SK-N-SH (cell line): ENCODE results near the gene GPC4. TPM values are rescaled to one million over a fixed set of nuclear protein-coding genes. Genes with fewer than 3 reads are reported as not detected.

Source experiments
- CTCF ChIA-PET: fragments of 300-600, 350-600 bp; formaldehyde crosslinking; extraction: SDS; loops from one replicate; lab custom pipeline; 2021; lab: Yijun Ruan, JAX
- POLR2A ChIA-PET: fragments of 350-600 bp; sonication (Branson Sonifier 250); formaldehyde crosslinking; extraction: SDS; loops from one replicate; lab custom pipeline; 2020; ENCODE audit warnings: antibody characterized with exemption, inconsistent platforms; lab: Yijun Ruan, JAX
- DNase-seq: peaks from one replicate; pipeline ENCODE4 v3.0.0; 2012
- H2AFZ ChIP-seq: fragments of 200-600 bp; sonication (generic); 2 replicates; pipeline ENCODE4 v1.8.1; 2016; ENCODE audit warnings: antibody characterized with exemption, mild to moderate bottlenecking, low read depth
- H3F3A ChIP-seq: fragments of 200-600 bp; sonication (generic); replicated peaks from 2 replicates; pipeline ENCODE3; 2016; ENCODE audit warnings: antibody characterized with exemption, mild to moderate bottlenecking; ENCODE audit not compliant: insufficient read depth
- H3K27ac ChIP-seq, 2 experiments: fragments of 200-500 bp in 1 of 2; fragments of 200-600 bp in 1 of 2; sonication (Bioruptor generic) in 1 of 2; sonication (generic), shearing (Covaris generic) in 1 of 2; 2 replicates each; pipeline versions ENCODE4 v1.5.1 to v1.6.1; 2014 to 2016; ENCODE audit warnings: low read depth in 2 of 2, inconsistent platforms in 1 of 2, low read length in 1 of 2, mild to moderate bottlenecking in 1 of 2, mixed read lengths in 1 of 2
- H3K27me3 ChIP-seq: fragments of 200-600 bp; sonication (generic), shearing (Covaris generic); 2 replicates; pipeline ENCODE4 v1.6.1; 2016; ENCODE audit warnings: mixed run types; ENCODE audit not compliant: insufficient read depth
- H3K36me3 ChIP-seq, 2 experiments: fragments of 200-500 bp in 1 of 2; fragments of 200-600 bp in 1 of 2; sonication (Bioruptor generic) in 1 of 2; sonication (generic) in 1 of 2; replicated peaks in 1 of 2; 2 replicates each; pipeline versions ENCODE3 to v1.5.1; 2014 to 2016; ENCODE audit warnings: low read length in 1 of 2, mild to moderate bottlenecking in 1 of 2; ENCODE audit not compliant: insufficient read depth in 2 of 2, control insufficient read depth in 1 of 2
- H3K4me1 ChIP-seq, 2 experiments: fragments of 200-500 bp in 1 of 2; fragments of 200-600 bp in 1 of 2; sonication (Bioruptor generic) in 1 of 2; sonication (generic), shearing (Covaris generic) in 1 of 2; 2 replicates each; pipeline versions ENCODE4 v1.5.1 to v1.6.1; 2014 to 2016; ENCODE audit warnings: low read depth in 1 of 2, low read length in 1 of 2, mixed run types in 1 of 2; ENCODE audit not compliant: insufficient read depth in 2 of 2, control insufficient read depth in 1 of 2
- H3K4me2 ChIP-seq: fragments of 200-600 bp; sonication (generic), shearing (Covaris generic); 2 replicates; pipeline ENCODE4 v1.6.1; 2017; ENCODE audit warnings: mixed run types
- H3K4me3 ChIP-seq, 2 experiments: fragments of 200-500 bp in 1 of 2; fragments of 200-600 bp in 1 of 2; sonication (Bioruptor generic) in 1 of 2; sonication (generic), shearing (Covaris generic) in 1 of 2; 2 replicates each; pipeline versions ENCODE4 v1.5.1 to v1.8.1; 2014 to 2016; ENCODE audit warnings: low read depth in 2 of 2, inconsistent platforms in 1 of 2, low read length in 1 of 2, mild to moderate bottlenecking in 1 of 2, mixed read lengths in 1 of 2, moderate library complexity in 1 of 2
- H3K79me2 ChIP-seq: fragments of 200-600 bp; sonication (generic); 2 replicates; pipeline ENCODE4 v1.8.1; 2017; ENCODE audit warnings: mild to moderate bottlenecking; ENCODE audit not compliant: insufficient read depth
- H3K9ac ChIP-seq: fragments of 200-600 bp; sonication (generic); 2 replicates; pipeline ENCODE4 v1.6.1; 2017; ENCODE audit warnings: mixed run types
- H3K9me2 ChIP-seq: fragments of 200-600 bp; sonication (generic); 2 replicates; pipeline ENCODE4 v1.6.1; 2017; ENCODE audit warnings: mixed run types
- H3K9me3 ChIP-seq: fragments of 200-600 bp; sonication (generic); 2 replicates; pipeline ENCODE4 v1.6.1; 2017; ENCODE audit warnings: mixed run types, mild to moderate bottlenecking, moderate library complexity
- H4K20me1 ChIP-seq: fragments of 200-600 bp; sonication (generic); 2 replicates; pipeline ENCODE4 v1.6.1; 2017; ENCODE audit warnings: mild to moderate bottlenecking, mixed run types; ENCODE audit not compliant: insufficient read depth
- CHD2 ChIP-seq: fragments of 150-350 bp; IDR thresholded peaks from 2 replicates; pipeline ENCODE4 v1.6.1; 2018; ENCODE audit warnings: low read length; ENCODE audit not compliant: partially characterized antibody
- ELF1 ChIP-seq: IDR thresholded peaks from 2 replicates; pipeline ENCODE4 v1.4.0; 2012
- EZH2phosphoT487 ChIP-seq: fragments of 200-600 bp; sonication (generic); IDR thresholded peaks from 2 replicates; pipeline ENCODE4 v1.6.1; 2017; ENCODE audit warnings: low read depth, mixed run types, mild to moderate bottlenecking, antibody characterized with exemption, moderate library complexity, borderline replicate concordance
- FOXJ3 ChIP-seq: sonication (generic); formaldehyde crosslinking; IDR thresholded peaks from 2 replicates; pipeline ENCODE4 v1.5.1; 2020; ENCODE audit warnings: mild to moderate bottlenecking, missing genetic modification reagents
- FOXM1 ChIP-seq: IDR thresholded peaks from 2 replicates; pipeline ENCODE4 v1.4.0; 2012; ENCODE audit warnings: low read depth, mild to moderate bottlenecking
- GABPA ChIP-seq: IDR thresholded peaks from 2 replicates; pipeline ENCODE4 v1.4.0; 2012; ENCODE audit warnings: low read depth, mild to moderate bottlenecking
- GATA2 ChIP-seq: sonication (generic); formaldehyde crosslinking; IDR thresholded peaks from 2 replicates; pipeline ENCODE4 v1.5.0; 2020; ENCODE audit warnings: mild to moderate bottlenecking, missing genetic modification reagents
- IRF3 ChIP-seq: fragments of 150-350 bp; IDR thresholded peaks from 2 replicates; pipeline ENCODE4 v1.6.1; 2016; ENCODE audit warnings: mild to moderate bottlenecking, low read depth, low read length
- MXI1 ChIP-seq: IDR thresholded peaks from 2 replicates; pipeline ENCODE4 v1.6.1; 2012; ENCODE audit warnings: mild to moderate bottlenecking, low read depth, low read length, improper control_type of control experiment
- NFIC ChIP-seq: IDR thresholded peaks from 2 replicates; pipeline ENCODE4 v1.4.0; 2012; ENCODE audit warnings: borderline replicate concordance
- PBX3 ChIP-seq: IDR thresholded peaks from 2 replicates; pipeline ENCODE4; 2012
- RAD21 ChIP-seq: IDR thresholded peaks from 2 replicates; pipeline ENCODE4 v1.6.1; 2012; ENCODE audit warnings: mild to moderate bottlenecking, low read length
- RCOR1 ChIP-seq: fragments of 150-350 bp; IDR thresholded peaks from 2 replicates; pipeline ENCODE4 v1.6.1; 2017; ENCODE audit warnings: antibody characterized with exemption, low read length
- REST ChIP-seq: IDR thresholded peaks from 2 replicates; pipeline ENCODE4 v1.6.1; 2012; ENCODE audit warnings: mild to moderate bottlenecking, low read depth, low read length, moderate library complexity
- TCF12 ChIP-seq: IDR thresholded peaks from 2 replicates; pipeline ENCODE4 v1.4.0; 2012
- TEAD4 ChIP-seq: IDR thresholded peaks from 2 replicates; pipeline ENCODE4 v1.4.0; 2012; ENCODE audit warnings: mild to moderate bottlenecking, borderline replicate concordance; ENCODE audit not compliant: insufficient read depth
- USF1 ChIP-seq: IDR thresholded peaks from 2 replicates; pipeline ENCODE4 v1.4.0; 2012; ENCODE audit warnings: low read depth, borderline replicate concordance
- USF2 ChIP-seq: fragments of 150-350 bp; IDR thresholded peaks from 2 replicates; pipeline ENCODE4 v1.6.1; 2017; ENCODE audit warnings: antibody characterized with exemption, low read length, low read depth, borderline replicate concordance
- ZBTB33 ChIP-seq: IDR thresholded peaks from 2 replicates; pipeline ENCODE4 v1.4.0; 2012; ENCODE audit warnings: low read depth, borderline replicate concordance
- WGBS: methylation state at CpG from one replicate; pipeline ENCODE4 v1.1.6; 2017; ENCODE audit warnings: low lambda C conversion rate; 5-methylcytosine and 5-hydroxymethylcytosine counted together
- polyA plus RNA-seq, 3 experiments: library from polyadenylated mRNA; depleted of rRNA; stranded (reverse); fragments of >200 nt; gene quantifications; 2 replicates each; pipeline ENCODE4 v1.2.3, GENCODE V29; 2012

Gene GPC4
- polyA plus RNA-seq, 1 of the 3 experiments (the other 2 are of a cell fraction): 0.16 TPM

GRCh38 chrX:133366735-133367134, 48.6 kb downstream of the GPC4 start:
- no peak for TF ChIP-seq FOXJ3 (CRISPR knock-in tag)
- TF ChIP-seq USF2: no peak
- no peak for TF ChIP-seq CHD2
- TF ChIP-seq FOXM1: no peak
- no peak for TF ChIP-seq IRF3
- TF ChIP-seq ELF1: no peak
- no peak for TF ChIP-seq GABPA
- no peak for TF ChIP-seq NFIC
- no peak for TF ChIP-seq RCOR1
- no peak for TF ChIP-seq PBX3
- no peak for TF ChIP-seq USF1
- no peak for TF ChIP-seq MXI1
- TF ChIP-seq TCF12: no peak
- no peaks in the 10 kb centered on the region; the same call in 1 of the 2 replicates for H3K27me3 ChIP-seq
- H3K36me3 ChIP-seq: no peaks in the 10 kb centered on the region
- ChIA-PET CTCF (no interaction called here), POLR2A (no interaction called here)
- H3K79me2 ChIP-seq: no peaks in the 10 kb centered on the region
- no peak overlapping the region for H2AFZ ChIP-seq
- no peak overlapping the region for H3K4me3 ChIP-seq
- H3K9ac ChIP-seq: no peak overlapping the region
- H4K20me1 ChIP-seq: 0 out of 2 replicates have a peak, but pooled peaks cover 2% of the 10 kb centered on the region
- no peaks in the 10 kb centered on the region for H3K9me2 ChIP-seq
- no peaks in the 10 kb centered on the region for H3K4me1 ChIP-seq
- DNase-seq: no peak
- H3K9me3 ChIP-seq: no peaks in the 10 kb centered on the region
- H3K4me2 ChIP-seq: no peak overlapping the region
- H3K27ac ChIP-seq: no peak overlapping the region
- H3F3A ChIP-seq: no peaks in the 10 kb centered on the region

GRCh38 chrX:133365871-133366611, 49.2 kb downstream of the GPC4 start:
- H4K20me1 ChIP-seq: 0 out of 2 replicates have a peak, but pooled peaks cover 2% of the 10 kb centered on the region
- CTCF ChIA-PET: no interaction called here
- no peaks in the 10 kb centered on the region for H3K27me3 ChIP-seq
- no peaks in the 10 kb centered on the region for H3K79me2 ChIP-seq
- no peak overlapping the region for H3K4me3 ChIP-seq
- no peaks in the 10 kb centered on the region for H3K9me2 ChIP-seq
- no peaks in the 10 kb centered on the region for H3K4me1 ChIP-seq
- no peak overlapping the region for H2AFZ ChIP-seq
- POLR2A ChIA-PET: no interaction called here
- DNase-seq: no peak
- 5% methylated on average over 1 of the region's 1 CpG for WGBS
- no peak overlapping the region for H3K9ac ChIP-seq
- H3K9me3 ChIP-seq: no peaks in the 10 kb centered on the region
- H3K36me3 ChIP-seq: no peaks in the 10 kb centered on the region
- H3F3A ChIP-seq: no peaks in the 10 kb centered on the region
- no peak overlapping the region for H3K4me2 ChIP-seq
- no peak overlapping the region for H3K27ac ChIP-seq
- TF ChIP-seq TEAD4: no peak
- no peak for TF ChIP-seq EZH2phosphoT487
- no peak for TF ChIP-seq REST
- TF ChIP-seq RCOR1: no peak
- no peak for TF ChIP-seq ZBTB33
- TF ChIP-seq RAD21: no peak
- no peak for TF ChIP-seq GATA2 (CRISPR knock-in tag)
